Measurements from ENCODE around the gene TCEAL5. TPM values are rescaled to one million over a fixed set of nuclear protein-coding genes. Genes with fewer than 3 reads are reported as not detected.
"Not testable (repeated sequence)": the region's sequence is repeated elsewhere in the genome, so short reads cannot be mapped to it uniquely, and the experiment has no call there.

The TCEAL5 gene
- total and polyA plus RNA-seq, 11 donors, result 0.19 to 0.52 (median 0.30) TPM; not detected in 5

DNA sequence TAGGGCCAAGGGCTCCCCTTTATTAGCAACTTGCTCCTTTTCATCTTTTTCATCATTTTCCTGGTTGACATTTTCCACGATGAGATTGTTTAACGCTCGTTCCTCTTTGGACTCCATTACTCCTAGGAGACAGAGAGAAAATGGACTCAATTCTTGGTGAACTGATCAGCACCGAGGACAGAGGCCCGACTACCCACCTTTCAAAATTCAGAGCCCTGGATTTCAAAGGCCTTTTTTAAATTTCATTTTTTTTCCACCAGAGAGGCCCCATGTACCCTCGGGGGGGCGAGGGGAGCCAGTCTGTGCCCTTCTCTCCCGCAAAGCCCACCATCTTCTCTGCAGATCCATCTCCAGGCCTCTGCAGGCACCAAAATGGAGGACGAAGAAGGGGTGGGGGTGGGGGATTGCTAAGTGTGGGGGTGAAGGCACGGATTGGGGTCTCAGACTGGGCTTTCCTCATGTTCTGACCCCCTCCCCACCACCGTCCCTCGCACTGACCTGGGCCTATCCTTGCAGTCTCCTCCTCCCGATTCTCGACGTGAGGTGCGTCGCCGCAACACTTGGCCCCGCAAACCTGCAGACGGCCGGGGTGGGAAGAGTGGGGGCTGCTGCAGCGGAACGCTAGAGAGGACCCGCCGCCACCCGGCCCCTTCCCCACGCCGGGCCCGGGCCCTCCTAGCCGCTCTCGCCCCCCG lies 33.5 kb upstream of the TCEAL5 start:
- DNase-seq, result no peak
- Histone ChIP-seq H3K9me3 (no peaks in the 10 kb centered on the region), H3K27ac (no peak overlapping the region), H3K27me3 (peaks cover 0 to 50% (median 0%) of the 10 kb centered on the region in 9 donors), H3K36me3 (no peaks in the 10 kb centered on the region), H3K4me3 (peak overlapping the region in 11 of 12 donors; percentile 30 to 60 (median 47)), H3K4me1 (peaks cover 0 to 5% (median 0%) of the 10 kb centered on the region in 12 donors)
- 25 to 60% (median 38%) methylated on average over 18 to 32 of the region's 32 CpGs for WGBS, 4 donors
- no peak for TF ChIP-seq POLR2A (IDR thresholded peaks at IDR 0.05)
- TF ChIP-seq, protein P1, sequence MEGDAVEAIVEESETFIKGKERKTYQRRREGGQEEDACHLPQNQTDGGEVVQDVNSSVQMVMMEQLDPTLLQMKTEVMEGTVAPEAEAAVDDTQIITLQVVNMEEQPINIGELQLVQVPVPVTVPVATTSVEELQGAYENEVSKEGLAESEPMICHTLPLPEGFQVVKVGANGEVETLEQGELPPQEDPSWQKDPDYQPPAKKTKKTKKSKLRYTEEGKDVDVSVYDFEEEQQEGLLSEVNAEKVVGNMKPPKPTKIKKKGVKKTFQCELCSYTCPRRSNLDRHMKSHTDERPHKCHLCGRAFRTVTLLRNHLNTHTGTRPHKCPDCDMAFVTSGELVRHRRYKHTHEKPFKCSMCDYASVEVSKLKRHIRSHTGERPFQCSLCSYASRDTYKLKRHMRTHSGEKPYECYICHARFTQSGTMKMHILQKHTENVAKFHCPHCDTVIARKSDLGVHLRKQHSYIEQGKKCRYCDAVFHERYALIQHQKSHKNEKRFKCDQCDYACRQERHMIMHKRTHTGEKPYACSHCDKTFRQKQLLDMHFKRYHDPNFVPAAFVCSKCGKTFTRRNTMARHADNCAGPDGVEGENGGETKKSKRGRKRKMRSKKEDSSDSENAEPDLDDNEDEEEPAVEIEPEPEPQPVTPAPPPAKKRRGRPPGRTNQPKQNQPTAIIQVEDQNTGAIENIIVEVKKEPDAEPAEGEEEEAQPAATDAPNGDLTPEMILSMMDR (IDR thresholded peaks at IDR 0.05), result no peak
- intact Hi-C loops (cut with DNase I), result no loop called here
- ATAC-seq, result no peak

DNA sequence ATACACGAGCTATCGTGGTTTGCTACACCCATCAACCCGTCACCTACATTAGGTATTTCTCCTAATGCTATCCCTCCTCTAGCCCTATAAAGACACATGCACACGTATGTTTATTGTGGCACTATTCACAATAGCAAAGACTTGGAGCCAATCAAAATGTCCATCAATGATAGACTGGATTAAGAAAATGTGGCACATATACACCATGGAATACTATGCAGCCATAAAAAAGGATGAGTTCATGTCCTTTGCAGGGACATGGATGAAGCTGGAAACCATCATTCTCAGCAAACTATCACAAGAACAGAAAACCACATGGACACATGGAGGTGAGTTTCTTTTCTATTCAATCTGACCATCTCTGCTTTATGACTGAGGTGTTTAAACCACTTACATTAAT lies 29.1 kb upstream of the TCEAL5 start:
- WGBS, 4 donors, result 80 to 96% (median 88%) methylated on average over 4 of the region's 4 CpGs
- H3K36me3 ChIP-seq; DNase-seq; H3K4me3 ChIP-seq; H3K9me3 ChIP-seq; H3K27ac ChIP-seq; intact Hi-C loops (cut with DNase I); H3K4me1 ChIP-seq; ATAC-seq: not testable (repeated sequence)
- peaks cover 0 to 33% (median 0%) of the 10 kb centered on the region in 9 donors for H3K27me3 ChIP-seq

DNA sequence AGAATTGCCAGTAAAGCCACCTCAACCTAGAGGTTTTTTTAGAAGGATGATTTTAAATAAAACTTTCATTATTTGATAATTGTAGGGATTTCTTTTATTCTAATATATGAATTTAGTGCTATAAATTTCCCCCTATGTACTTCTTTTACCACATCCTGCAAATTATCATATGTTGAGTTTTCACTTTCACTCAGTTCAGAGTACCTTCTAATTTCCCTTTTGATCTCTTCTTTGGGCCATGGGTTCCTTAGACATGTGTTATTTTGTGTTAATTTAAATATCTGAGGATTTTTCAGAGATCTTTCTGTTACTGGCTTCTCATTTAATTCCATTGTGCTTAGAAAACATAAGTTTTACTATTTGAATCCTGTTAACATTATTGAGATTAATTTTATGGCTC lies 28.2 kb upstream of the TCEAL5 start:
- Histone ChIP-seq H3K36me3 (no peaks in the 10 kb centered on the region), H3K27me3 (peaks cover 0 to 24% (median 0%) of the 10 kb centered on the region in 9 donors), H3K27ac (no peak overlapping the region), H3K9me3 (no peaks in the 10 kb centered on the region), H3K4me3 (no peak overlapping the region), H3K4me1 (no peaks in the 10 kb centered on the region)
- DNase-seq (no peak), ATAC-seq (no peak)
- intact Hi-C loops (cut with DNase I), result no loop called here
- no peak for TF ChIP-seq POLR2A (IDR thresholded peaks at IDR 0.05)
- TF ChIP-seq, protein P1 (IDR thresholded peaks at IDR 0.05), result no peak

DNA sequence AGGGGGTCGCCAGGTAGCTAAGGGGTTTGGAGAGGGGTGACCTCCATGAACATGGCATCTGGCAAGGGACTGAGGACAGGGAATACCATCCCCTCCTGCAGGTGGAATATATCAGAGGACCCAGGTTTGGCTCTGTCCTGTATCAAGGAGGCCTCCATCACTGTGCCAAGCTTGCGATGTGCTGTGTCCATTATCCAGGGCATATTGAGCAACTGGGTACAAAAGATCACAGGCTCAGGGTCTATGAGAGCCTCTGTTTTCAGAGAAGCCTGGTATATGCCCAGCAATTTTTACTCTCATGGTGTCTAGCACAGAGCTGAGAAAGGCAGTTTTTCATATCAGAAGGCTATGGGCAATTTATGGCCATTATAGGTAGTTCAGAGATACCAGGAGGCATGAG lies 16.6 kb upstream of the TCEAL5 start:
- Histone ChIP-seq H3K4me1 (no peaks in the 10 kb centered on the region), H3K27me3 (peaks cover 0 to 7% (median 0%) of the 10 kb centered on the region in 9 donors), H3K36me3 (no peaks in the 10 kb centered on the region), H3K27ac (no peak overlapping the region), H3K9me3 (peaks cover 0 to 7% (median 0%) of the 10 kb centered on the region in 12 donors), H3K4me3 (no peak overlapping the region)
- DNase-seq (no peak), ATAC-seq (no peak)
- 82 to 98% (median 88%) methylated on average over 2 of the region's 2 CpGs for WGBS, 4 donors
- intact Hi-C loops (cut with DNase I), result no loop called here
- no peak for TF ChIP-seq POLR2A (IDR thresholded peaks at IDR 0.05)
- TF ChIP-seq, protein P1 (IDR thresholded peaks at IDR 0.05), result no peak

DNA sequence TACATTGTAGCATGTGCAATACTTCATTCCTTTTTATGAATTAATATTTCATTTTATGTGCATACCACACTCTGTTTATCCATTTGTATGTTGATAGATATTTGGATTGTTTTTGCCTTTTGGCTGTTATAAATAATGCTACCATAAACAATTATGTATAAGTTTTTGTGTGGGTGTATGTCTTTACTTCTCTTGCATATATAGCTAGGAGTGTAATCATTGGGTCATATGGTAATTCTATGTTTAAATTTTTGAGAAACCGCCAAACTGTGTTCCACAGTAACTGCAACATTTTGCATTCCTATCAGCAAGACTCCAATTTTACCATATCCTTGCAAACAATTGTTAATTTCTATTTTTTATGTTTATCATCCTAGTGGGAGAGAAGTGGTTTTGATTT lies 3.1 kb upstream of the TCEAL5 start:
- no peak overlapping the region for H3K27ac ChIP-seq
- intact Hi-C loops (cut with DNase I), result no loop called here
- TF ChIP-seq, protein P1 (IDR thresholded peaks at IDR 0.05), result no peak
- TF ChIP-seq POLR2A (IDR thresholded peaks at IDR 0.05), result no peak
- WGBS, 4 donors, result 62 to 87% (median 78%) methylated on average over 1 of the region's 1 CpG
- no peak for ATAC-seq
- no peak overlapping the region for H3K4me3 ChIP-seq
- no peak for DNase-seq
- peaks cover 0 to 5% (median 0%) of the 10 kb centered on the region in 12 donors for H3K4me1 ChIP-seq
- H3K9me3 ChIP-seq, result no peaks in the 10 kb centered on the region
- no peaks in the 10 kb centered on the region for H3K36me3 ChIP-seq
- H3K27me3 ChIP-seq, result peaks cover 0 to 44% (median 0%) of the 10 kb centered on the region in 9 donors

Measured in heart left ventricle (tissue), 16 donors.